ENCODE results near the gene ABCC11. TPM values are rescaled to one million over a fixed set of nuclear protein-coding genes. Genes with fewer than 3 reads are reported as not detected.

Gene ABCC11
- total RNA-seq, 4 donors from 2014 or later, result 0.40 to 0.66 TPM; not detected in 2

GRCh38 chr16:48132696-48133095 lies 114.6 kb downstream of the ABCC11 start:
- no peak for TF ChIP-seq CTCF (IDR thresholded peaks at IDR 0.05)
- no peak for TF ChIP-seq POLR2A (IDR thresholded peaks at IDR 0.05)
- no peak for DNase-seq
- Histone ChIP-seq H3K36me3 (no peaks in the 10 kb centered on the region), H3K4me1 (no peaks in the 10 kb centered on the region), H3K4me3 (no peak overlapping the region), H3K27ac (no peak overlapping the region), H3K9me3 (no peaks in the 10 kb centered on the region), H3K27me3 (no peaks in the 10 kb centered on the region)

GRCh38 chr16:48131201-48131935 lies 116.0 kb downstream of the ABCC11 start:
- H3K4me1 ChIP-seq, result no peaks in the 10 kb centered on the region
- no peak for TF ChIP-seq POLR2A (IDR thresholded peaks at IDR 0.05)
- TF ChIP-seq CTCF (IDR thresholded peaks at IDR 0.05), result no peak
- H3K4me3 ChIP-seq, result no peak overlapping the region
- no peak overlapping the region for H3K27ac ChIP-seq
- DNase-seq, result no peak
- H3K36me3 ChIP-seq, result no peaks in the 10 kb centered on the region
- no peaks in the 10 kb centered on the region for H3K9me3 ChIP-seq
- no peaks in the 10 kb centered on the region for H3K27me3 ChIP-seq

GRCh38 chr16:48129926-48130325 lies 117.4 kb downstream of the ABCC11 start:
- no peaks in the 10 kb centered on the region for H3K9me3 ChIP-seq
- H3K27me3 ChIP-seq, result no peaks in the 10 kb centered on the region
- no peak overlapping the region for H3K4me3 ChIP-seq
- TF ChIP-seq CTCF (IDR thresholded peaks at IDR 0.05) (no peak), POLR2A (IDR thresholded peaks at IDR 0.05) (no peak)
- H3K27ac ChIP-seq, result no peak overlapping the region
- H3K36me3 ChIP-seq, result no peaks in the 10 kb centered on the region
- DNase-seq, result no peak
- no peaks in the 10 kb centered on the region for H3K4me1 ChIP-seq

GRCh38 chr16:48128769-48129168 lies 118.6 kb downstream of the ABCC11 start:
- Histone ChIP-seq H3K36me3 (no peaks in the 10 kb centered on the region), H3K4me3 (no peak overlapping the region), H3K27me3 (no peaks in the 10 kb centered on the region), H3K27ac (no peak overlapping the region), H3K9me3 (no peaks in the 10 kb centered on the region), H3K4me1 (no peaks in the 10 kb centered on the region)
- peak in 1 of 3 donors; percentile 4 for DNase-seq
- no peak for TF ChIP-seq POLR2A (IDR thresholded peaks at IDR 0.05)
- no peak for TF ChIP-seq CTCF (IDR thresholded peaks at IDR 0.05)

- H3K4me3 ChIP-seq, result no peak overlapping the region
- TF ChIP-seq CTCF (IDR thresholded peaks at IDR 0.05), result no peak
- no peak for TF ChIP-seq POLR2A (IDR thresholded peaks at IDR 0.05)
- no peaks in the 10 kb centered on the region for H3K36me3 ChIP-seq
- no peak overlapping the region for H3K27ac ChIP-seq
- H3K4me1 ChIP-seq, result no peaks in the 10 kb centered on the region
- H3K27me3 ChIP-seq, result no peaks in the 10 kb centered on the region
- no peak for DNase-seq
- H3K9me3 ChIP-seq, result no peaks in the 10 kb centered on the region
Measured at GRCh38 chr16:48126801-48127644, 120.3 kb downstream of the ABCC11 start.

All from Peyer's patch (tissue), 4 donors.